MCF 10A (cell line): ENCODE data around the gene LCP1. TPM values are rescaled to one million over a fixed set of nuclear protein-coding genes. Genes with fewer than 3 reads are reported as not detected.

ENCODE experiments used
- BruUV-seq: library from RNA; stranded (reverse); fragments of 400-500 nt; replicated peaks from 2 replicates; lab custom pipeline; 2021; lab: Mats Ljungman, UMichigan
- CTCF ChIA-PET: fragments of 300-600 bp; sonication (Branson Sonifier 250); formaldehyde crosslinking; extraction: SDS; loops from one replicate; lab custom pipeline; 2021; ENCODE audit warnings: antibody characterized with exemption, inconsistent platforms; lab: Yijun Ruan, JAX
- POLR2A ChIA-PET: fragments of 300-600, 350-650 bp; sonication (Branson Sonifier 250); formaldehyde crosslinking; extraction: SDS; loops from one replicate; lab custom pipeline; 2020; ENCODE audit warnings: antibody characterized with exemption, inconsistent platforms; lab: Yijun Ruan, JAX
- DNase-seq: peaks from one replicate; pipeline ENCODE4 v3.0.0-alpha.2; 2018; ENCODE audit not compliant: unreplicated experiment
- H3K27ac Mint-ChIP-seq: one replicate; pipeline ENCODE4 v1.8.0; 2022; ENCODE audit warnings: mild to moderate bottlenecking, low read depth, mixed read lengths; ENCODE audit not compliant: unreplicated experiment
- H3K27me3 Mint-ChIP-seq: one replicate; pipeline ENCODE4 v1.8.0; 2022; ENCODE audit warnings: mixed read lengths; ENCODE audit not compliant: insufficient read depth, unreplicated experiment
- H3K36me3 Mint-ChIP-seq: one replicate; pipeline ENCODE4 v1.8.0; 2022; ENCODE audit warnings: mild to moderate bottlenecking, moderate library complexity, mixed read lengths; ENCODE audit not compliant: insufficient read depth, unreplicated experiment
- H3K4me1 Mint-ChIP-seq: one replicate; pipeline ENCODE4 v1.8.0; 2022; ENCODE audit warnings: mixed read lengths; ENCODE audit not compliant: insufficient read depth, unreplicated experiment
- H3K4me3 Mint-ChIP-seq: one replicate; pipeline ENCODE4 v1.8.0; 2022; ENCODE audit warnings: mild to moderate bottlenecking, moderate library complexity, mixed read lengths; ENCODE audit not compliant: unreplicated experiment
- H3K9me3 Mint-ChIP-seq: one replicate; pipeline ENCODE4 v1.8.0; 2022; ENCODE audit warnings: mixed read lengths; ENCODE audit not compliant: unreplicated experiment
- CTCF ChIP-seq: fragments of 200-600 bp; IDR thresholded peaks from one replicate; pipeline ENCODE4 v1.8.0; 2022; ENCODE audit warnings: antibody characterized with exemption, mild to moderate bottlenecking; ENCODE audit not compliant: unreplicated experiment
- intact Hi-C: fragments of 100-400 bp; cut with micrococcal nuclease; formaldehyde crosslinking; loops from 2 replicates; pipeline ENCODE4 v1.14.1; 2022
- total RNA-seq: library from RNA; stranded (reverse); gene quantifications from 2 replicates; pipeline ENCODE4 v1.2.3, GENCODE V29; 2022

LCP1 gene
- total RNA-seq, 1 experiment from 2014 or later, result 0.89 TPM

GRCh38 chr13:46094478-46094877 lies 87.5 kb downstream of the LCP1 start:
- peaks cover 17% of the 10 kb centered on the region for H3K4me1 Mint-ChIP-seq
- H3K4me3 Mint-ChIP-seq, result no peak overlapping the region
- no peaks in the 10 kb centered on the region for H3K36me3 Mint-ChIP-seq
- DNase-seq, result no peak
- ChIA-PET CTCF (interaction anchor here (0.6 to 1.4 kb wide), 2 partner anchors 32 to 86 kb away, joined by 3 to 4 read pairs; no protein-coding TSS in a partner anchor), POLR2A (interaction anchor here (0.9 to 1.0 kb wide), 4 partner anchors 9 to 55 kb away, joined by 4 read pairs; no protein-coding TSS in a partner anchor)
- H3K27ac Mint-ChIP-seq, result no peak overlapping the region
- no peak for TF ChIP-seq CTCF
- H3K27me3 Mint-ChIP-seq, result peaks cover 29% of the 10 kb centered on the region
- intact Hi-C loops, result no loop called here
- no peaks in the 10 kb centered on the region for H3K9me3 Mint-ChIP-seq
- BruUV-seq, result no TSS peak

GRCh38 chr13:46088821-46089562 lies 93.0 kb downstream of the LCP1 start:
- POLR2A ChIA-PET, result interaction anchor here (0.9 kb wide), 1 partner anchor 26 kb away, joined by 3 read pairs; no protein-coding TSS in a partner anchor
- Mint-ChIP-seq H3K9me3 (no peaks in the 10 kb centered on the region), H3K36me3 (no peaks in the 10 kb centered on the region), H3K27me3 (peaks cover 40% of the 10 kb centered on the region), H3K27ac (no peak overlapping the region), H3K4me1 (no peaks in the 10 kb centered on the region), H3K4me3 (no peak overlapping the region)
- no peak for TF ChIP-seq CTCF
- CTCF ChIA-PET, result no interaction called here
- intact Hi-C loops, result no loop called here
- no peak for DNase-seq
- BruUV-seq, result no TSS peak

GRCh38 chr13:46087481-46087880 lies 94.5 kb downstream of the LCP1 start:
- intact Hi-C loops, result no loop called here
- H3K9me3 Mint-ChIP-seq, result no peaks in the 10 kb centered on the region
- no peak for DNase-seq
- no peak for TF ChIP-seq CTCF
- BruUV-seq, result no TSS peak
- H3K4me1 Mint-ChIP-seq, result no peaks in the 10 kb centered on the region
- H3K27me3 Mint-ChIP-seq, result peaks cover 28% of the 10 kb centered on the region
- ChIA-PET POLR2A (interaction anchor here (0.7 kb wide), 1 partner anchor 55 kb away, joined by 3 read pairs; no protein-coding TSS in a partner anchor), CTCF (no interaction called here)
- H3K4me3 Mint-ChIP-seq, result no peak overlapping the region
- H3K27ac Mint-ChIP-seq, result no peak overlapping the region
- H3K36me3 Mint-ChIP-seq, result no peaks in the 10 kb centered on the region

- no peaks in the 10 kb centered on the region for H3K9me3 Mint-ChIP-seq
- H3K4me1 Mint-ChIP-seq, result no peaks in the 10 kb centered on the region
- ChIA-PET POLR2A (interaction anchor here (0.6 kb wide), 1 partner anchor 369 kb away, joined by 3 read pairs; no protein-coding TSS in a partner anchor), CTCF (no interaction called here)
- no TSS peak for BruUV-seq
- no peak overlapping the region for H3K4me3 Mint-ChIP-seq
- no peak overlapping the region for H3K27ac Mint-ChIP-seq
- no peak for DNase-seq
- TF ChIP-seq CTCF, result no peak
- intact Hi-C loops, result no loop called here
- peaks cover 23% of the 10 kb centered on the region for H3K27me3 Mint-ChIP-seq
- H3K36me3 Mint-ChIP-seq, result no peaks in the 10 kb centered on the region
Observed at GRCh38 chr13:46086985-46087384, 95.0 kb downstream of the LCP1 start.
